H1 (cell line): ENCODE measurements around the gene GLIPR1. TPM values are rescaled to one million over a fixed set of nuclear protein-coding genes. Genes with fewer than 3 reads are reported as not detected.

Source experiments
- BACH1 ChIP-seq: IDR thresholded peaks from 2 replicates; pipeline ENCODE4 v1.6.1; 2012; ENCODE audit warnings: low read length, improper control_type of control experiment
- CREB1 ChIP-seq: IDR thresholded peaks from 2 replicates; pipeline ENCODE4 v1.6.1; 2012; ENCODE audit warnings: inconsistent platforms
- JUND ChIP-seq: IDR thresholded peaks from 2 replicates; pipeline ENCODE4 v1.6.1; 2011; ENCODE audit warnings: mild to moderate bottlenecking, improper control_type of control experiment, low read length
- RAD21 ChIP-seq, 2 experiments: IDR thresholded peaks in 1 of 2; conservative IDR thresholded peaks in 1 of 2; 2 replicates each; pipeline ENCODE4 v1.6.1; 2011; ENCODE audit warnings: low read depth in 2 of 2, low read length in 2 of 2, improper control_type of control experiment in 1 of 2, inconsistent platforms in 1 of 2, mild to moderate bottlenecking in 1 of 2, moderate library complexity in 1 of 2
- YY1 ChIP-seq: IDR thresholded peaks from 2 replicates; pipeline ENCODE4 v1.6.1; 2011; ENCODE audit warnings: low read depth, mild to moderate bottlenecking, low read length
- polyA plus RNA-seq, 7 experiments: library from polyadenylated mRNA; depleted of rRNA in 3 of 7; stranded (reverse) in 5 of 7; unstranded in 2 of 7; fragments of >200 nt in 5 of 7; fragments of 200-250 nt in 2 of 7; gene quantifications; 1 replicate in 5 of 7; 2 replicates in 1 of 7; 4 replicates in 1 of 7; pipeline versions ENCODE4 v1.2.1 to v1.2.3, GENCODE V29; 2011 to 2013; ENCODE audit warnings: missing spikeins in 2 of 7, mixed read lengths in 2 of 7
- total RNA-seq: library from RNA; stranded (reverse); fragmentation: NEBNext Ultra II Directional; extraction: Animal tissue kit (Norgen Biotek cat#: 25700); gene quantifications from 2 replicates; pipeline ENCODE4 v1.2.1, GENCODE V29; 2021
- TF ChIP-seq, protein P1 (sequence below): IDR thresholded peaks from 2 replicates; pipeline ENCODE4 v1.6.1; 2012; ENCODE audit warnings: inconsistent platforms

Gene GLIPR1
- total and polyA plus RNA-seq, 2 of the 8 experiments (the other 6 are each of a cell fraction or from before 2014, with no cell fraction given): 0.23 to 1.5 TPM

DNA sequence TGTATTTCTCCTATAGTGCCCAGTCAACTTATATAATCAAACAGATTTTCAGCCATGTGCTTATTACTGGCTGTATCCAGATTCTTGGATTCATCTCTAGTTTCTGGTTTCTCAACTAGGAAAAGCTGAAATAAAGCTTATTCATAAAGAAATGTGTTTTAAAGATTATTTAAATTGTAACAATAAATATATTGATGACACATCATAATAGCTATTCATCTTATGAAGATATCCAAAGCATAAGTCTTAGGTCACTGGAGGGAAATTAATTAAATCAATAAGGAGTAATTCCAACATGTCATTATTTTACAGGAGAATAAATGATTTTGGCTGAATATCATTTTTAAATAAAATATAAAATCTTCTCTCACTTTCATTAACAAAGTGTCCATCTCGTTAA is 63.0 kb downstream of the GLIPR1 start (continued):
- TF ChIP-seq, protein P1, sequence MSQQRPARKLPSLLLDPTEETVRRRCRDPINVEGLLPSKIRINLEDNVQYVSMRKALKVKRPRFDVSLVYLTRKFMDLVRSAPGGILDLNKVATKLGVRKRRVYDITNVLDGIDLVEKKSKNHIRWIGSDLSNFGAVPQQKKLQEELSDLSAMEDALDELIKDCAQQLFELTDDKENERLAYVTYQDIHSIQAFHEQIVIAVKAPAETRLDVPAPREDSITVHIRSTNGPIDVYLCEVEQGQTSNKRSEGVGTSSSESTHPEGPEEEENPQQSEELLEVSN: no peak
- TF ChIP-seq RAD21 (IDR thresholded peaks at IDR 0.05 in 1 of 2, conservative IDR thresholded peaks at IDR 0.05 in 1 of 2; ENCODE audit: low read depth in 2 of 2, low read length in 2 of 2): no peak
- TF ChIP-seq CREB1: no peak
- no peak for TF ChIP-seq YY1
- no peak for TF ChIP-seq BACH1
- TF ChIP-seq JUND: no peak
